ENCODE measurements around the gene S100A8.

DNA sequence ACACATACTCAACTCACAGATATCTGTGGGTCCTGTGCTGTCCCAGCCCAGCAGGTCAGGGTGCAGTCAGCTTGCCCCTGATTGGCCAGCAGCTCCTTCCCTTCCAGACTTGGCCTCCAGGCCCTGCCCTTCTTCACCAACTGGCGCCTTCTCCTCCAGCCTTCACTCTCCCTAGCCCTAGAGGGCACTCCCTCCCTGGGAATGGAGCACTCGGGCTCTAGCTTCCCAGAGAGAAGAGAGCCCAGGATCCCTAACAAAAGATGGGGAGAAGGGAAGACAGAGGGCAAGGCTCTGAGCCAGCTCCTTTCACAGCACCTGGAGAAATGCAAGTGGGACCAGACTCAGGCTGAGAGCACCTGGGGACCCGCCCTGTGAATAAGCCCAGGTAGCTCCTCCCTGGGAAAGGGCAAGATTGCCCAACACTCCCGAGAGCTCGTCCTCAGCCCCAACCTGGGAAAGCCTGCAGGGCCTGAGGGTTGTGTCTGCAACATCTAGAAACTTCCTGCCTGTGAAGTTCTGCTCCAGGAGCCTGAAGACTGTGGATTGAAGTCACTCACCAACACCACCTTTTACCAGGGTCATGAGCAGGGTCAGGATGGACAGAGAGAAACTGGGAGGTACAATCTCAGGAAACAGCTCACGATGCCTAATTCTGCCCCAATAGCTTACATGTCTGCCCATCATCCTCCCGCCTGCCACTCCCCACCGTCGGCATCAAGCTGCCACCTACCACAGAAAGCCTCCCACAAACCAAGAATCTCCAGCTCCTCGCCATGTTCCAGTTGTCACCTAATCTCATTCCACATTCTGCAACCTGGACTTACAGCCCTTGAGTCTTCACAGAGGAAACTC is 42.1 kb downstream of the S100A8 start, which contains the start of gene PGLYRP4:
- TF ChIP-seq, protein P1, sequence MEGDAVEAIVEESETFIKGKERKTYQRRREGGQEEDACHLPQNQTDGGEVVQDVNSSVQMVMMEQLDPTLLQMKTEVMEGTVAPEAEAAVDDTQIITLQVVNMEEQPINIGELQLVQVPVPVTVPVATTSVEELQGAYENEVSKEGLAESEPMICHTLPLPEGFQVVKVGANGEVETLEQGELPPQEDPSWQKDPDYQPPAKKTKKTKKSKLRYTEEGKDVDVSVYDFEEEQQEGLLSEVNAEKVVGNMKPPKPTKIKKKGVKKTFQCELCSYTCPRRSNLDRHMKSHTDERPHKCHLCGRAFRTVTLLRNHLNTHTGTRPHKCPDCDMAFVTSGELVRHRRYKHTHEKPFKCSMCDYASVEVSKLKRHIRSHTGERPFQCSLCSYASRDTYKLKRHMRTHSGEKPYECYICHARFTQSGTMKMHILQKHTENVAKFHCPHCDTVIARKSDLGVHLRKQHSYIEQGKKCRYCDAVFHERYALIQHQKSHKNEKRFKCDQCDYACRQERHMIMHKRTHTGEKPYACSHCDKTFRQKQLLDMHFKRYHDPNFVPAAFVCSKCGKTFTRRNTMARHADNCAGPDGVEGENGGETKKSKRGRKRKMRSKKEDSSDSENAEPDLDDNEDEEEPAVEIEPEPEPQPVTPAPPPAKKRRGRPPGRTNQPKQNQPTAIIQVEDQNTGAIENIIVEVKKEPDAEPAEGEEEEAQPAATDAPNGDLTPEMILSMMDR (IDR thresholded peaks at IDR 0.05), result no peak
- no peak for TF ChIP-seq EP300 (IDR thresholded peaks at IDR 0.05)
